Vagina (tissue), 2 donors: Measurements from ENCODE around the gene FUCA1. TPM values are rescaled to one million over a fixed set of nuclear protein-coding genes. Genes with fewer than 3 reads are reported as not detected.

ENCODE experiments used
- DNase-seq, 2 donors: peaks; one replicate each; pipeline ENCODE4 v3.0.0-alpha.2; 2017; ENCODE audit errors: extremely low spot score in 2 of 2
- H3K27ac ChIP-seq: fragments of 200-600 bp; sonication (generic); one replicate; pipeline ENCODE4 v1.5.1; 2019
- H3K27me3 ChIP-seq: fragments of 200-600 bp; sonication (generic); one replicate; pipeline ENCODE4 v1.5.1; 2019
- H3K36me3 ChIP-seq, 2 donors: fragments of 200-600 bp; sonication (generic); one replicate each; pipeline ENCODE4 v1.5.1; 2017 to 2019
- H3K4me1 ChIP-seq: fragments of 200-600 bp; sonication (generic); one replicate; pipeline ENCODE4 v1.5.1; 2019
- H3K4me3 ChIP-seq, 2 donors: fragments of 200-600 bp; sonication (generic); 1 replicate in 1 of 2; 2 replicates in 1 of 2; pipeline ENCODE4 v1.5.1; 2016 to 2019
- H3K9me3 ChIP-seq: fragments of 200-600 bp; sonication (generic); one replicate; pipeline ENCODE4 v1.5.1; 2019
- POLR2A ChIP-seq, 2 donors: fragments of 450-650 bp; IDR thresholded peaks; one replicate each; pipeline ENCODE4 v1.6.1; 2017; ENCODE audit warnings: antibody characterized with exemption in 2 of 2, mild to moderate bottlenecking in 2 of 2, moderate library complexity in 2 of 2
- POLR2AphosphoS5 ChIP-seq, 2 donors: sonication (generic); formaldehyde crosslinking; IDR thresholded peaks; one replicate each; pipeline ENCODE4 v1.9.0; 2017; ENCODE audit warnings: antibody characterized with exemption in 2 of 2, mild to moderate bottlenecking in 2 of 2, low read depth in 1 of 2; ENCODE audit not compliant: insufficient read depth in 1 of 2
- intact Hi-C: fragments of 100-400 bp; cut with DNase I; formaldehyde crosslinking; loops from one replicate; pipeline ENCODE4 v1.15.1; 2023
- total RNA-seq: library from RNA; depleted of rRNA; stranded (reverse); fragments of >200 nt; gene quantifications from one replicate; pipeline ENCODE4 v1.2.3, GENCODE V29; 2016
- TF ChIP-seq, protein P1 (sequence below), 3 experiments: fragments of 450-650 bp in 2 of 3; fragments of 200-600 bp in 1 of 3; sonication (generic) in 1 of 3; IDR thresholded peaks; one replicate each; pipeline ENCODE4 v1.5.1; 2017 to 2019; ENCODE audit warnings: antibody characterized with exemption in 3 of 3, mild to moderate bottlenecking in 2 of 3, moderate library complexity in 2 of 3

Gene FUCA1
- total RNA-seq, 1 donor from 2014 or later: 10.6 TPM

DNA sequence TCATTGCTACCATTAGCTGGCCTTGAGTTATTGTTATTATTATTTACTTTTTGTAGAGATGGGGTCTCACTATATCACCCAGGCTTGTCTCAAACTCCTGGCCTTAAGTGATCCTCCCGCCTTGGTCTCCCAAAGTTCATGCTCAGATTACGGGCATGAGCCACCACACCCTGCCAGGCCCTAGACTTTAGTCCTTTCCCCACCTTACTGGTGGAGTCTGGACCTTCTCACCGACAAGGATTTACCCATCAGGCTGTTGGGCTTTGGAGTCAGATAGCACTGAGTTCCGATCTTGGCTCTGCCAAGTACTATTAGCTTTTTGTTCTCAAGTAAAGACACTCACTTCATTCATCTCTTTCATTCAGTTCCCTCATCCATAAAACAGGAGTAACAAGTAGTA, 27.9 kb upstream of the FUCA1 start:
- Histone ChIP-seq H3K27me3 (no peaks in the 10 kb centered on the region), H3K4me1 (no peaks in the 10 kb centered on the region), H3K4me3 (no peak overlapping the region), H3K27ac (no peak overlapping the region), H3K9me3 (no peaks in the 10 kb centered on the region), H3K36me3 (no peaks in the 10 kb centered on the region)
- intact Hi-C loops: no loop called here
- TF ChIP-seq POLR2A (IDR thresholded peaks at IDR 0.05): no peak
- TF ChIP-seq, protein P1, sequence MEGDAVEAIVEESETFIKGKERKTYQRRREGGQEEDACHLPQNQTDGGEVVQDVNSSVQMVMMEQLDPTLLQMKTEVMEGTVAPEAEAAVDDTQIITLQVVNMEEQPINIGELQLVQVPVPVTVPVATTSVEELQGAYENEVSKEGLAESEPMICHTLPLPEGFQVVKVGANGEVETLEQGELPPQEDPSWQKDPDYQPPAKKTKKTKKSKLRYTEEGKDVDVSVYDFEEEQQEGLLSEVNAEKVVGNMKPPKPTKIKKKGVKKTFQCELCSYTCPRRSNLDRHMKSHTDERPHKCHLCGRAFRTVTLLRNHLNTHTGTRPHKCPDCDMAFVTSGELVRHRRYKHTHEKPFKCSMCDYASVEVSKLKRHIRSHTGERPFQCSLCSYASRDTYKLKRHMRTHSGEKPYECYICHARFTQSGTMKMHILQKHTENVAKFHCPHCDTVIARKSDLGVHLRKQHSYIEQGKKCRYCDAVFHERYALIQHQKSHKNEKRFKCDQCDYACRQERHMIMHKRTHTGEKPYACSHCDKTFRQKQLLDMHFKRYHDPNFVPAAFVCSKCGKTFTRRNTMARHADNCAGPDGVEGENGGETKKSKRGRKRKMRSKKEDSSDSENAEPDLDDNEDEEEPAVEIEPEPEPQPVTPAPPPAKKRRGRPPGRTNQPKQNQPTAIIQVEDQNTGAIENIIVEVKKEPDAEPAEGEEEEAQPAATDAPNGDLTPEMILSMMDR (IDR thresholded peaks at IDR 0.05): no peak
- no peak for TF ChIP-seq POLR2AphosphoS5 (IDR thresholded peaks at IDR 0.05; ENCODE audit: insufficient read depth in 1 of 2, low read depth in 1 of 2)
- DNase-seq: no peak

- TF ChIP-seq POLR2A (IDR thresholded peaks at IDR 0.05) (no peak), POLR2AphosphoS5 (IDR thresholded peaks at IDR 0.05; ENCODE audit: insufficient read depth in 1 of 2, low read depth in 1 of 2) (no peak)
- TF ChIP-seq, protein P1 (IDR thresholded peaks at IDR 0.05): no peak
- intact Hi-C loops: no loop called here
- no peak overlapping the region for H3K27ac ChIP-seq
- H3K4me1 ChIP-seq: no peaks in the 10 kb centered on the region
- no peak overlapping the region for H3K4me3 ChIP-seq
- H3K36me3 ChIP-seq: no peaks in the 10 kb centered on the region
- H3K9me3 ChIP-seq: no peaks in the 10 kb centered on the region
- H3K27me3 ChIP-seq: no peaks in the 10 kb centered on the region
- DNase-seq: no peak
These were observed 27.0 kb upstream of the FUCA1 start for GRCh38 chr1:23895082-23895481.

- Histone ChIP-seq H3K27ac (no peak overlapping the region), H3K9me3 (no peaks in the 10 kb centered on the region), H3K36me3 (no peaks in the 10 kb centered on the region), H3K4me3 (no peak overlapping the region), H3K27me3 (no peaks in the 10 kb centered on the region), H3K4me1 (no peaks in the 10 kb centered on the region)
- no peak for DNase-seq
- intact Hi-C loops: no loop called here
- TF ChIP-seq POLR2AphosphoS5 (IDR thresholded peaks at IDR 0.05; ENCODE audit: insufficient read depth in 1 of 2, low read depth in 1 of 2) (no peak), POLR2A (IDR thresholded peaks at IDR 0.05) (no peak)
- TF ChIP-seq, protein P1 (IDR thresholded peaks at IDR 0.05): no peak
These were observed 21.0 kb upstream of the FUCA1 start for GRCh38 chr1:23889074-23889473.

DNA sequence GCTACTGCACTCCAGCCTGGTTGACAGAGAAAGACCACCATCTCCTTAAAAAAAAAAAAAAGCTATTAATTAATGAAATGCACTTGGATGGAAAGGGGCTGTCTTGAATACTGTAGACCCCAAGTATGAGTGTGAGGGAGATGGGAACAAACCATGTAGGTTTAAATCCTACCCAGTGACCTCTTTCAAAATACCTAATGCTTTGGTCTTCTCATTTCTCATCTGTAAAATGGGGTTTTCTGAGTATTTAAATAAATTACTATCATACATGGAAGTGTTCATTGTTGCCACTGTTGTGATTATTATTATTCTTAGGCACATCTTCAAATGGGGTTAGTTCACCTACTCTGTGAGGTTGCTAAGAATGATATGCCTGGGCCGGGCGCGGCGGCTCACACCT, 17.1 kb upstream of the FUCA1 start:
- H3K4me1 ChIP-seq: no peaks in the 10 kb centered on the region
- no peaks in the 10 kb centered on the region for H3K9me3 ChIP-seq
- TF ChIP-seq, protein P1 (IDR thresholded peaks at IDR 0.05): no peak
- TF ChIP-seq POLR2A (IDR thresholded peaks at IDR 0.05): no peak
- no peak for TF ChIP-seq POLR2AphosphoS5 (IDR thresholded peaks at IDR 0.05; ENCODE audit: insufficient read depth in 1 of 2, low read depth in 1 of 2)
- no peak for DNase-seq
- intact Hi-C loops: no loop called here
- no peak overlapping the region for H3K4me3 ChIP-seq
- H3K27me3 ChIP-seq: no peaks in the 10 kb centered on the region
- no peaks in the 10 kb centered on the region for H3K36me3 ChIP-seq
- H3K27ac ChIP-seq: no peak overlapping the region

DNA sequence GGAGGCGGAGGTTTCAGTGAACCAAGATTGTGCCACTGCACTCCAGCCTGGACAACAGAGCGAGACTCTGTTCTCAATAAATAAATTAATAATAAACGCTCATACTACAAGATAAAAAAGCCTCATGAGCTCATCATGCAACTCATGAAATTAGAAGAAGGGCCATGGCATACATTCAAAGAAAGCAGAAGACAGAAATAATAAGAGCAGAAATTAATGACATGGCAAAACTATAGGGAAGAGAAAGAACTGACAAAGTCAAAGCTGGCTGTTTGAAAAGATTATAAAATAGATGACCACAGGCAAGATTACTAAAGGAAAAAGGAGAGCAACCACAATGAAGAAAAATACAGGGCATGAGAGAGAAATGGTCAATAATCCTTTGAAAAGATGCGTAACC, 14.7 kb upstream of the FUCA1 start:
- intact Hi-C loops: no loop called here
- Histone ChIP-seq H3K36me3 (no peaks in the 10 kb centered on the region), H3K27me3 (no peaks in the 10 kb centered on the region), H3K4me3 (no peak overlapping the region), H3K27ac (no peak overlapping the region), H3K4me1 (no peaks in the 10 kb centered on the region), H3K9me3 (peaks cover 20% of the 10 kb centered on the region)
- no peak for DNase-seq
- TF ChIP-seq, protein P1 (IDR thresholded peaks at IDR 0.05): no peak
- TF ChIP-seq POLR2A (IDR thresholded peaks at IDR 0.05): no peak
- no peak for TF ChIP-seq POLR2AphosphoS5 (IDR thresholded peaks at IDR 0.05; ENCODE audit: insufficient read depth in 1 of 2, low read depth in 1 of 2)
